ENCODE results near the gene HPGDS.

DNA sequence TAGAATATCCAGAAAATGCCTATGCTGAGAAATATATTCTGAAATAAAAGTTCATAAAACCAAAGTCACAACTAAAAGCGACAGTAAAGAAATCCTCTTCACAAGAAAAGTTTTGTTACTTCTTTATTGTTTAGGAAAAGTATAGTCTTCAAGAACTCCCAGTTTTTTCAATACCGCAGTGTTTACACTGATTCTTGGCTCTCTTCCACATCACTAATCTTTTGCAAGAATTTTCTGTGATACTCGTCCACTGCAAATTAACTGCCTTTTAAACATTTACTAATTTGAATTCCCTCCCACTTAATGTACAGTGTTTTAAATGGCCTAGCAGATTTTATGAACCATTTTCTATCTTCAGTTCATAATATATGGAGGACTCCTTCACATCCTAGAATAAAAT is 65.1 kb downstream of the HPGDS start:
- no peak for TF ChIP-seq CTCF (IDR thresholded peaks at IDR 0.05)
- no peak for TF ChIP-seq ELF4 (CRISPR knock-in tag; IDR thresholded peaks at IDR 0.05; ENCODE audit: low read depth)
- TF ChIP-seq NFYB (CRISPR knock-in tag; conservative IDR thresholded peaks at IDR 0.05; ENCODE audit: low read depth), result no peak
- TF ChIP-seq IRF1 (CRISPR knock-in tag; IDR thresholded peaks at IDR 0.05), result no peak
- no peak for TF ChIP-seq JUN (CRISPR knock-in tag; IDR thresholded peaks at IDR 0.05)
- no peak for TF ChIP-seq ATF3 (CRISPR knock-in tag; conservative IDR thresholded peaks at IDR 0.05)
- no peak for TF ChIP-seq NFE2L1 (CRISPR knock-in tag; IDR thresholded peaks at IDR 0.05)
- TF ChIP-seq ZNF121 (CRISPR knock-in tag; IDR thresholded peaks at IDR 0.05), result no peak
- no peak for TF ChIP-seq MAX (CRISPR knock-in tag; IDR thresholded peaks at IDR 0.05)
- TF ChIP-seq ZNF317 (CRISPR knock-in tag; IDR thresholded peaks at IDR 0.05; ENCODE audit: borderline replicate concordance, low read depth), result no peak
